ENCODE data around the gene LTBP3. TPM values are rescaled to one million over a fixed set of nuclear protein-coding genes. Genes with fewer than 3 reads are reported as not detected.
A peak's percentile ranks its signal among the peaks of the same experiment; 100 is the strongest.

The LTBP3 gene
- total and polyA plus RNA-seq, 2 of the 13 experiments (the other 11 are each of a cell fraction or from before 2014, with no cell fraction given), result 12.2 to 68.1 TPM

- TF ChIP-seq AKNA (CRISPR knock-in tag; IDR thresholded peaks at IDR 0.05; ENCODE audit: borderline replicate concordance) (no peak), ZNF615 (CRISPR knock-in tag; IDR thresholded peaks at IDR 0.05; ENCODE audit: borderline replicate concordance) (peak; percentile 79; the same call in 1 of the 2 replicates), HNRNPH1 (optimal IDR thresholded peaks at IDR 0.05; ENCODE audit: low read depth, low read length) (peak; percentile 93), ZNF407 (CRISPR knock-in tag; IDR thresholded peaks at IDR 0.05; ENCODE audit: not compliant biosample characterization) (no peak), MEF2D (CRISPR knock-in tag; IDR thresholded peaks at IDR 0.05) (0 out of 2 replicates have a peak, but pooled peaks have one; percentile 90), TGIF2 (CRISPR knock-in tag; IDR thresholded peaks at IDR 0.05) (peak; percentile 95), ZNF232 (CRISPR knock-in tag; IDR thresholded peaks at IDR 0.05; ENCODE audit: borderline replicate concordance) (peak; percentile 79; the same call in 1 of the 2 replicates), ZNF766 (CRISPR knock-in tag; IDR thresholded peaks at IDR 0.05; ENCODE audit: borderline replicate concordance) (no peak), BRD4 (CRISPR knock-in tag; IDR thresholded peaks at IDR 0.05) (peak; percentile 27; the same call in 1 of the 2 replicates), AKAP8 (CRISPR knock-in tag; IDR thresholded peaks at IDR 0.05) (no peak), CAMTA2 (CRISPR knock-in tag; IDR thresholded peaks at IDR 0.05; ENCODE audit: borderline replicate concordance) (no peak), ZNF280B (CRISPR knock-in tag; IDR thresholded peaks at IDR 0.05; ENCODE audit: borderline replicate concordance) (no peak), PCBP2 (optimal IDR thresholded peaks at IDR 0.05; ENCODE audit: low read depth, low read length, poor library complexity, severe bottlenecking) (no peak), SMARCC2 (IDR thresholded peaks at IDR 0.05) (no peak)
Observed at GRCh38 chr11:65498977-65499712, 59.0 kb downstream of the LTBP3 start, which contains the start of gene MALAT1 (continued).
